Brain microvascular endothelial cell (primary cell): ENCODE data around the gene SNRNP70.
A peak's percentile ranks its signal among the peaks of the same experiment; 100 is the strongest.

Source experiments
- DNase-seq: peaks from one replicate; pipeline ENCODE4 v3.0.0-alpha.2; 2020
- H3K27ac ChIP-seq: fragments of 250-450 bp; sonication (Bioruptor Pico); 2 replicates; pipeline ENCODE4 v1.5.1; 2020; ENCODE audit warnings: mild to moderate bottlenecking, moderate library complexity
- H3K27me3 ChIP-seq: fragments of 250-450 bp; sonication (Bioruptor Pico); replicated peaks from 2 replicates; pipeline ENCODE4 v1.5.1; 2020; ENCODE audit warnings: mild to moderate bottlenecking
- H3K36me3 ChIP-seq: fragments of 250-450 bp; sonication (Bioruptor Pico); replicated peaks from 2 replicates; pipeline ENCODE4 v1.5.1; 2020; ENCODE audit warnings: mild to moderate bottlenecking
- H3K4me3 ChIP-seq: 2 replicates; pipeline ENCODE4 v1.5.1; 2011; ENCODE audit warnings: low read depth, mild to moderate bottlenecking, control low read depth, low read length, moderate library complexity
- in situ Hi-C: cut with HindIII; loops from 2 replicates; pipeline ENCODE4 v1.10.0; 2017; ENCODE audit warnings: low sequenced_read_pairs, low pct_ligation_motif_present
- TF ChIP-seq, protein P1 (sequence below): IDR thresholded peaks from 2 replicates; pipeline ENCODE4 v1.5.1; 2011; ENCODE audit warnings: low read depth, mild to moderate bottlenecking, moderate library complexity, low read length, control low read depth, inconsistent platforms; ENCODE audit errors: missing control alignments

Gene SNRNP70

GRCh38 chr19:49154279-49154678 is 69.0 kb downstream of the SNRNP70 start:
- Histone ChIP-seq H3K27ac (no peak overlapping the region), H3K36me3 (no peaks in the 10 kb centered on the region), H3K27me3 (no peaks in the 10 kb centered on the region), H3K4me3 (no peak overlapping the region)
- TF ChIP-seq, protein P1, sequence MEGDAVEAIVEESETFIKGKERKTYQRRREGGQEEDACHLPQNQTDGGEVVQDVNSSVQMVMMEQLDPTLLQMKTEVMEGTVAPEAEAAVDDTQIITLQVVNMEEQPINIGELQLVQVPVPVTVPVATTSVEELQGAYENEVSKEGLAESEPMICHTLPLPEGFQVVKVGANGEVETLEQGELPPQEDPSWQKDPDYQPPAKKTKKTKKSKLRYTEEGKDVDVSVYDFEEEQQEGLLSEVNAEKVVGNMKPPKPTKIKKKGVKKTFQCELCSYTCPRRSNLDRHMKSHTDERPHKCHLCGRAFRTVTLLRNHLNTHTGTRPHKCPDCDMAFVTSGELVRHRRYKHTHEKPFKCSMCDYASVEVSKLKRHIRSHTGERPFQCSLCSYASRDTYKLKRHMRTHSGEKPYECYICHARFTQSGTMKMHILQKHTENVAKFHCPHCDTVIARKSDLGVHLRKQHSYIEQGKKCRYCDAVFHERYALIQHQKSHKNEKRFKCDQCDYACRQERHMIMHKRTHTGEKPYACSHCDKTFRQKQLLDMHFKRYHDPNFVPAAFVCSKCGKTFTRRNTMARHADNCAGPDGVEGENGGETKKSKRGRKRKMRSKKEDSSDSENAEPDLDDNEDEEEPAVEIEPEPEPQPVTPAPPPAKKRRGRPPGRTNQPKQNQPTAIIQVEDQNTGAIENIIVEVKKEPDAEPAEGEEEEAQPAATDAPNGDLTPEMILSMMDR = no peak
- DNase-seq = no peak
- in situ Hi-C loops = no loop called here

DNA sequence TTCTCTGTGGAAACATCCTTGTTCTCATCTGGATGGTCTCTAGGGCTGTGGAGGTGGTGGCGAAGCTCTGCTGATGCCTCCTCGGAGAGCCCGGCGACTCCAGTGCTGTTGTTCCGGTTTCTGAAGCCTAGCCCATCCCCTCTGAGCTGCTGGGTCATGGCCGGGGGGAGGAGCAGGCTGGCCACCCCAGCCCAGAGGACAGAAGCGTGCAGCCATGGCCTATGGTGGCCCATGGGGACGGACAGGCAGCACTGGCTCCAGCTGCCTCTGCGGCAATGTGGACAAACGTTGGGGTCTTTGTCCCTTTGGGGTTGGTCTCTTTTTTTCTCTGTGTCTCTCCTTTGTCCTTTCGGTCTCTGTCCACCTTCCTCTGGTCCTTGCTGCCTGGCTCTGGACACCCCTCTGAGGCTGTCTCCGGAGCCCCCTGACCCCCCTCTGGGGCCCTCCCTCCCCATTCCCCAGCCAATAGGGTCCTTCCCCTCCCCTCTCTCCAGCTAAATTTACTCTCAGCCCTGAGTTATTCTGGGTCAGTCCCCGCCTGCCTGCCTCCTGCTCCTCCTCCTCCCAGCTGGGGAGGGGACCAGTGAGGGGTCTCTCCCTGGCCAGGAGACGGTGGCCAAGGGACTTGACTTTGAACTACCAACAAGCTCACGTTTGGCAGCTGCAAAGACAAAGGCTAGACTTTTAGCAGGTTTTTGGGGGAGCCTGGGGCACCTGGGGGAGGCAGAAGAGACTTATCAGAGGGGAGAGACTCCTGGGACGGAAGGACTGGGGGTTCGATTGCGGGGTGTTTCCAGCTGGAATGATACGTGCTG is 70.0 kb downstream of the SNRNP70 start, which contains the start of gene HRC:
Gene HRC, minus strand, starts transcription at position 392 of the 815 bp plus-strand sequence. Its CDS starts 159 bp downstream, at position 233.
- Histone ChIP-seq H3K27ac (no peak within 1 kb of the TSS), H3K27me3 (no peaks in the 10 kb centered on the region), H3K36me3 (no peaks in the 10 kb centered on the region), H3K4me3 (no peak within 1 kb of the TSS)
- no peak for DNase-seq
- TF ChIP-seq, protein P1 = no peak
- in situ Hi-C loops = no loop called here

GRCh38 chr19:49155820-49156346 is 70.6 kb downstream of the SNRNP70 start:
- TF ChIP-seq, protein P1 = no peak
- in situ Hi-C loops = no loop called here
- Histone ChIP-seq H3K4me3 (no peak overlapping the region), H3K27me3 (no peaks in the 10 kb centered on the region), H3K36me3 (no peaks in the 10 kb centered on the region), H3K27ac (no peak overlapping the region)
- no peak for DNase-seq

DNA sequence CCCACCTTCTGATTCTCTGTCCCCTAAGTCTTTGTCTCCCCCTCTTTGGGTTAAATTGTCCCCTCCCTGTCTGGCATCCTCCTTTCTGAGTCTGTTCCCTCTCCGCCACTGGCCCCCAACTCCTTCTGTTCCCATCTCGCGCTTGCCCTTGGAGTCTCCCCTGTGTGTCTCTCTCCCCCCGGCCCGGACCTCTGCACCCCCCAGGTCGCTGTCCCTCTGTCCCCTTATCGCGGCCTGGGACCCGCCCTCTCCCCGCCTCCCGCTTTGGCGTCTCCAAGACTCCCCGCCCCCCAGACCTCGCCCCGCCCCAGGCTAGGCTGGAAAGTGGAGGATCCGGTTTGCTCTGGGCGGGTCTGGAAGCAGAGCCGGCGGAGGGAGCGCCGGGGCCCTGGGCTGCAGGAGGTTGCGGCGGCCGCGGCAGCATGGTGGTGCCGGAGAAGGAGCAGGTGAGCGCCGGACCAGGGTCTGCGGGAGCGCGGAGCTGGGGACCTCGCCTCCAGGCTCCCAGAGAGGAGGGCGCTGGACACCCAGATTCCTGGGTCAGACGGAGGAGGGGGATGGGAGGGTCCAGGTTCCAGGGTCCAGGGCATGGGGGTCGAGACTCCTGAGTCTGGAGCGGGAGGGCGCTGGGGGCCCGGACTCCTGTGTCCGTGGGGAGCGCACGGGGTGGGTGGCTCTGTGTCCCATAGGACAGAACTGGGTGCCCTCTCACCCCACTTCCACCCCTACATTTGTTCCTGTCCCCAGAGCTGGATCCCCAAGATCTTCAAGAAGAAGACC is 72.4 kb downstream of the SNRNP70 start, which contains the start of gene TRPM4:
Gene TRPM4, plus strand, starts transcription at position 348 of the 780 bp plus-strand sequence. Its CDS starts 75 bp downstream, at position 423.
- H3K27me3 ChIP-seq = no peaks in the 10 kb centered on the region
- peak; percentile 74 for DNase-seq
- in situ Hi-C loops = no loop called here
- H3K36me3 ChIP-seq = peaks cover 2% of the 10 kb centered on the region
- H3K27ac ChIP-seq = peak within 1 kb of the TSS; percentile 28
- peak within 1 kb of the TSS; percentile 92 for H3K4me3 ChIP-seq
- TF ChIP-seq, protein P1 = no peak
